Peyer's patch (tissue), 4 donors: Measurements from ENCODE around the gene SLC50A1. TPM values are rescaled to one million over a fixed set of nuclear protein-coding genes. Genes with fewer than 3 reads are reported as not detected.

Experiments
- DNase-seq, 3 donors: peaks; one replicate each; pipeline ENCODE4 v3.0.0-alpha.2; 2017 to 2019
- H3K27ac ChIP-seq, 4 donors: fragments of 200-600 bp; sonication (generic); one replicate each; pipeline ENCODE4 v1.5.1; 2016 to 2019
- H3K27me3 ChIP-seq, 2 donors: fragments of 200-600 bp; sonication (generic); one replicate each; pipeline ENCODE4 v1.5.1; 2019
- H3K36me3 ChIP-seq, 3 donors: fragments of 200-600 bp; sonication (generic); one replicate each; pipeline ENCODE4 v1.5.1; 2016 to 2019
- H3K4me1 ChIP-seq, 4 donors: fragments of 200-600 bp; sonication (generic); one replicate each; pipeline ENCODE4 v1.5.1; 2016 to 2019
- H3K4me3 ChIP-seq, 4 donors: fragments of 200-600 bp; sonication (generic); 1 replicate in 3 of 4; 2 replicates in 1 of 4; pipeline ENCODE4 v1.5.1; 2016 to 2019; ENCODE audit warnings: mild to moderate bottlenecking in 1 of 4
- H3K9me3 ChIP-seq, 4 donors: fragments of 200-600 bp; sonication (generic); one replicate each; pipeline ENCODE4 v1.5.1; 2016 to 2019; ENCODE audit warnings: mild to moderate bottlenecking in 1 of 4
- POLR2A ChIP-seq, 2 donors: fragments of 450-650 bp; IDR thresholded peaks; one replicate each; pipeline ENCODE4 v1.5.1; 2017; ENCODE audit warnings: antibody characterized with exemption in 2 of 2, mild to moderate bottlenecking in 2 of 2, moderate library complexity in 2 of 2
- total RNA-seq, 4 donors: library from RNA; depleted of rRNA; stranded (reverse); fragments of >200 nt; gene quantifications; one replicate each; pipeline ENCODE4 v1.1.0, GENCODE V29; 2016
- TF ChIP-seq, protein P1 (sequence below), 6 experiments: fragments of 450-650 bp in 4 of 6; fragments of 200-600 bp in 2 of 6; sonication (generic) in 1 of 6; IDR thresholded peaks; one replicate each; pipeline ENCODE4 v1.5.1; 2017 to 2019; ENCODE audit warnings: antibody characterized with exemption in 6 of 6, mild to moderate bottlenecking in 3 of 6, moderate library complexity in 1 of 6

The SLC50A1 gene
- total RNA-seq, 4 donors from 2014 or later, result 42.5 to 83.3 (median 46.7) TPM

DNA sequence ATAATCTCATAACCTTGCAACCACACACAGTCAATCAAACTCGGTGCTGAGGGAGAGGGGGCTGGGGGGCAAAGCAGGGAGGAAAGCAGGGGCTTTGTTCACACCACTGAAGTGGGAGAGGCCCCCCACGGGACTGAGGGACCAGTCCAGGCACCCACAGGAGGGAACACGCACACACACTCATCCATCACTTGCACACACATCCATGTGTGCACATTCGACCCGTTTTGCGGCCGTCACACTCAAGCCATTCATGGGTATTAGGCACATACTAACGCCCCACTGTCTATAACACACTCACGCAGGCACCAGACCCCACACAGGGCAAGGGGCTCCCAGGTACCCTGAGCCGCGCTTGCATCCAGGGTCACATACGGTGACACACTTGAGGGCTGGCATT lies 43.0 kb upstream of the SLC50A1 start:
- peak in 1 of 3 donors; percentile 41 for DNase-seq
- H3K9me3 ChIP-seq, result no peaks in the 10 kb centered on the region
- no peaks in the 10 kb centered on the region for H3K27me3 ChIP-seq
- H3K36me3 ChIP-seq, result no peaks in the 10 kb centered on the region
- no peak overlapping the region for H3K4me3 ChIP-seq
- H3K4me1 ChIP-seq, result peaks cover 0 to 20% (median 3%) of the 10 kb centered on the region in 4 donors
- no peak overlapping the region for H3K27ac ChIP-seq
- TF ChIP-seq, protein P1, sequence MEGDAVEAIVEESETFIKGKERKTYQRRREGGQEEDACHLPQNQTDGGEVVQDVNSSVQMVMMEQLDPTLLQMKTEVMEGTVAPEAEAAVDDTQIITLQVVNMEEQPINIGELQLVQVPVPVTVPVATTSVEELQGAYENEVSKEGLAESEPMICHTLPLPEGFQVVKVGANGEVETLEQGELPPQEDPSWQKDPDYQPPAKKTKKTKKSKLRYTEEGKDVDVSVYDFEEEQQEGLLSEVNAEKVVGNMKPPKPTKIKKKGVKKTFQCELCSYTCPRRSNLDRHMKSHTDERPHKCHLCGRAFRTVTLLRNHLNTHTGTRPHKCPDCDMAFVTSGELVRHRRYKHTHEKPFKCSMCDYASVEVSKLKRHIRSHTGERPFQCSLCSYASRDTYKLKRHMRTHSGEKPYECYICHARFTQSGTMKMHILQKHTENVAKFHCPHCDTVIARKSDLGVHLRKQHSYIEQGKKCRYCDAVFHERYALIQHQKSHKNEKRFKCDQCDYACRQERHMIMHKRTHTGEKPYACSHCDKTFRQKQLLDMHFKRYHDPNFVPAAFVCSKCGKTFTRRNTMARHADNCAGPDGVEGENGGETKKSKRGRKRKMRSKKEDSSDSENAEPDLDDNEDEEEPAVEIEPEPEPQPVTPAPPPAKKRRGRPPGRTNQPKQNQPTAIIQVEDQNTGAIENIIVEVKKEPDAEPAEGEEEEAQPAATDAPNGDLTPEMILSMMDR (IDR thresholded peaks at IDR 0.05), result no peak
- no peak for TF ChIP-seq POLR2A (IDR thresholded peaks at IDR 0.05)

DNA sequence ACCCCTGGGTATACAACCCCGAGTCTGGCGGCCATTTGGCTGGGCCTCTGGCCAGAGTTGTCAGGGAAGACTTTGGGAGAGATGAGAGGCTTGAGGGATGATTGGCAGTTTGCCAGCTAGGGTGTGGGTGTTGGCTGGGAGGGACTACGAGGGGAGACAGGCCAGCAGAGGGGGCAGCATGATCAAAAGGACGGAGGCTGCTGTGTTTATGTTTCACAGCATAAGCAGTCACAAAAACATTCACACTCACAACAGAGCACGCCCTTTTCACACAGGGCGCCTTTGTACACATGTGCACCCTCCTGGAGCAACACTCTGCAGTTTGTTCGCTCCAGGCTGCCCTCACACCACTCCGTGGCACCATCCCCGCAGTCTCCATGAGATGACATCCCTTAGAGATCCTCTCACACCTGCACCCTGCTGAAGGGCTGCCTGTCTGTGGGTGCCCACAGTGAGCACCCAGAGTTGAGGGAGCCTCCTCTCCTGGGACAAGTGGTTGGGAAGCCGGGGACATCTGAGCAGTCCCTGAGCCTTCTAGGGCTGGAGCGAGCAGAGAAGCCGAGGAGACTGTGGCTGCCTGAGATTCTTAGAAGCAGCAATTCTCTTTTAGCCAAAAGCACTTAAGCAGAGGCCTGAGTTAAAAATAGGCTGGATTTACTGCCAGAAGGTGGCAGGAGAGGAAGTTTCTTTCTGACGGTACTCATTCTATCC lies 41.6 kb upstream of the SLC50A1 start:
- no peak overlapping the region for H3K4me3 ChIP-seq
- H3K27ac ChIP-seq, result peak overlapping the region in 2 of 4 donors; percentile 46 to 50
- no peak for TF ChIP-seq POLR2A (IDR thresholded peaks at IDR 0.05)
- TF ChIP-seq, protein P1 (IDR thresholded peaks at IDR 0.05), result peak in 4 of 6 experiments; percentile 24 to 66 (median 58)
- H3K27me3 ChIP-seq, result no peaks in the 10 kb centered on the region
- H3K9me3 ChIP-seq, result no peaks in the 10 kb centered on the region
- DNase-seq, result peak in 2 of 3 donors; percentile 50 to 55
- no peaks in the 10 kb centered on the region for H3K36me3 ChIP-seq
- H3K4me1 ChIP-seq, result peaks cover 0 to 20% (median 3%) of the 10 kb centered on the region in 4 donors

DNA sequence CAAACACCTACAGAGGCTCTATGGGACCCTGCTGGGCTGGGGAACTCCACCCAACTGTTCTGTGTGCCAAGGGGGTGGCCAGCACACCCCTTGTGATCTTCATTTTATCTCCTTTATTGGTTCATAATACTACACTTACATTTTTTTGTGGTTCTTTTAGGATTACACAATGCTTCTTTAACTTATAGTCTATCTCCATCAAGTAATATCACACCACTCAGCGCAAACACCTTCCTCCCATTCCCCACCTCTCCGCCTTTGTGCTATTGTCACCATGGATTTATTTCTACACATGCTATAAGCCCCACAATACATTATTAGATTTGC lies 41.1 kb upstream of the SLC50A1 start:
- Histone ChIP-seq H3K36me3 (no peaks in the 10 kb centered on the region), H3K9me3 (no peaks in the 10 kb centered on the region), H3K27ac (peak overlapping the region in 2 of 4 donors; percentile 46 to 50), H3K27me3 (no peaks in the 10 kb centered on the region), H3K4me1 (peaks cover 0 to 23% (median 3%) of the 10 kb centered on the region in 4 donors), H3K4me3 (no peak overlapping the region)
- TF ChIP-seq POLR2A (IDR thresholded peaks at IDR 0.05), result no peak
- TF ChIP-seq, protein P1 (IDR thresholded peaks at IDR 0.05), result no peak
- no peak for DNase-seq

DNA sequence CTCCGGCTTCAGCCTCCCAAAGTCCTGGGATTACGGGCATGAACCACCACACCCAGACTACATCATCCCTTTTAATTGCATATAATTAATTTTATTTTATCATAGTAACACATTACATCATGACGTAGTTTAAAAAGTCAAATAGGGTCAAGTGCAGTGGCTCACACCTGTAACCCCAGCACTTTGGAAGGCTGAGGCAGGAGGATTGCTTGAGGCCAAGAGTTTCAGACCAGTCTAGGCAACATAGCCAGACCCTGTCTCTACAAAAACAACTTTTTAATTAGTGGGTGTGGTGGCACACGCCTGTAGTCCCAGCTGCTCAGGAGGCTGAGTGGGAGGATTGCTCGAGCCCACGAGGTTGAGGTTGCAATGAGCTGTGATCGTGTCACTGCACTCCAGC lies 36.3 kb upstream of the SLC50A1 start:
- Histone ChIP-seq H3K9me3 (no peaks in the 10 kb centered on the region), H3K4me1 (peaks cover 0 to 21% (median 0%) of the 10 kb centered on the region in 4 donors), H3K4me3 (no peak overlapping the region), H3K36me3 (no peaks in the 10 kb centered on the region), H3K27me3 (no peaks in the 10 kb centered on the region), H3K27ac (peak overlapping the region in 1 of 4 donors; percentile 67)
- TF ChIP-seq, protein P1 (IDR thresholded peaks at IDR 0.05), result no peak
- peak in 1 of 2 donors; percentile 26 for TF ChIP-seq POLR2A (IDR thresholded peaks at IDR 0.05)
- DNase-seq, result peak in 1 of 3 donors; percentile 55

DNA sequence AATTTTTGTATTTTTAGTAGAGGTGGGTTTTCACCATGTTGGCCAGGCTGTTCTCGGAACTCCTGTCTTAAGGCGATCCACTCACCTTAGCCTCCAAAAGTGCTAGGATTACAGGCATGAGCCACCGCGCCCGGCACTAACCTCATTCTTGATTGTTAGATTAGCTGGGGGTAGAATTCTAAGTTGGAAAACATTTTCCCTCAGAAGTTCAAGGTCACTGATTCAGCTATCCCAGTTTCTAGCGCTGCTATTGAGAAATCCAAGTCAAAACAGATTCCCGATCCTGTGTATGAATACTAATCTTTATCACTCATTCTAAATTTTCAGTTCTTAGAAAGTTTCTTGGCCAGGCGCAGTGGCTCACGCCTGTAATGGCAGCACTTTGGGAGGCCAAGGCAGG lies 32.3 kb upstream of the SLC50A1 start:
- no peak for DNase-seq
- TF ChIP-seq, protein P1 (IDR thresholded peaks at IDR 0.05), result no peak
- no peak for TF ChIP-seq POLR2A (IDR thresholded peaks at IDR 0.05)
- Histone ChIP-seq H3K36me3 (no peaks in the 10 kb centered on the region), H3K4me3 (no peak overlapping the region), H3K27me3 (no peaks in the 10 kb centered on the region), H3K9me3 (no peaks in the 10 kb centered on the region), H3K4me1 (peaks cover 0 to 18% (median 0%) of the 10 kb centered on the region in 4 donors), H3K27ac (no peak overlapping the region)
